ENCODE measurements around the gene EID1. TPM values are rescaled to one million over a fixed set of nuclear protein-coding genes. Genes with fewer than 3 reads are reported as not detected.

The EID1 gene
- total RNA-seq, 1 donor from 2014 or later, result 223 TPM

DNA sequence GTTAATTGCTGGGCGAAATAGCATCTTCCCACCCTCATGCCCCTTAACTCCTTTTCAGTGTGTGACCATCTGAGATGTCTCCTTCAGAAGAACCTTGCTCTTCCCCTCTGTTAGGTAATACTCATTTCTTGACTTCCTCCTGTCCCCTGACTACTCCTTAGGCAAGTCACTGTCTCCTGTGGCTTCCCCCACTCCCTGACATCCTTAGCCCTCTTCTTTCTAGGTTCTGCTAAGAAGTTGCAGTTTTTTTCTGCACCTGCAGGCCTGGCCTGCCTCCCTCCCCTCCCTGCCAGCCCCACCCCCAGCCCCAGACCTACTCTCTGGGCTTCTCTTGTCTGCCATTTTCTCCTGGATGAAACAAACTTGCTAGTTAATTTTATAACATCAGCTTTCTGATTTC lies 15.2 kb upstream of the EID1 start:
- Mint-ChIP-seq H3K4me3 (no peak overlapping the region), H3K9me3 (no peaks in the 10 kb centered on the region), H3K27me3 (ENCODE audit: low read depth) (no peaks in the 10 kb centered on the region), H3K36me3 (ENCODE audit: low read depth) (peaks cover 3% of the 10 kb centered on the region), H3K4me1 (peaks cover 18% of the 10 kb centered on the region), H3K27ac (ENCODE audit: unreplicated experiment) (no peak overlapping the region)
- no peak for DNase-seq (ENCODE audit: low read depth, low spot score)
- no peak for TF ChIP-seq CTCF (conservative IDR thresholded peaks at IDR 0.05)

- peak overlapping the region; percentile 46 for H3K27ac Mint-ChIP-seq (ENCODE audit: unreplicated experiment)
- no peak for TF ChIP-seq CTCF (conservative IDR thresholded peaks at IDR 0.05)
- H3K27me3 Mint-ChIP-seq (ENCODE audit: low read depth), result no peaks in the 10 kb centered on the region
- H3K4me3 Mint-ChIP-seq, result no peak overlapping the region
- peaks cover 18% of the 10 kb centered on the region for H3K4me1 Mint-ChIP-seq
- DNase-seq (ENCODE audit: low read depth, low spot score), result no peak
- peaks cover 3% of the 10 kb centered on the region for H3K36me3 Mint-ChIP-seq (ENCODE audit: low read depth)
- H3K9me3 Mint-ChIP-seq, result no peaks in the 10 kb centered on the region
Measured at GRCh38 chr15:48865370-48866079, 12.4 kb upstream of the EID1 start.

GRCh38 chr15:48866141-48866563 lies 11.8 kb upstream of the EID1 start:
- no peaks in the 10 kb centered on the region for H3K9me3 Mint-ChIP-seq
- no peak overlapping the region for H3K27ac Mint-ChIP-seq (ENCODE audit: unreplicated experiment)
- H3K27me3 Mint-ChIP-seq (ENCODE audit: low read depth), result no peaks in the 10 kb centered on the region
- H3K4me1 Mint-ChIP-seq, result peaks cover 18% of the 10 kb centered on the region
- TF ChIP-seq CTCF (conservative IDR thresholded peaks at IDR 0.05), result no peak
- DNase-seq (ENCODE audit: low read depth, low spot score), result no peak
- peaks cover 3% of the 10 kb centered on the region for H3K36me3 Mint-ChIP-seq (ENCODE audit: low read depth)
- no peak overlapping the region for H3K4me3 Mint-ChIP-seq

DNA sequence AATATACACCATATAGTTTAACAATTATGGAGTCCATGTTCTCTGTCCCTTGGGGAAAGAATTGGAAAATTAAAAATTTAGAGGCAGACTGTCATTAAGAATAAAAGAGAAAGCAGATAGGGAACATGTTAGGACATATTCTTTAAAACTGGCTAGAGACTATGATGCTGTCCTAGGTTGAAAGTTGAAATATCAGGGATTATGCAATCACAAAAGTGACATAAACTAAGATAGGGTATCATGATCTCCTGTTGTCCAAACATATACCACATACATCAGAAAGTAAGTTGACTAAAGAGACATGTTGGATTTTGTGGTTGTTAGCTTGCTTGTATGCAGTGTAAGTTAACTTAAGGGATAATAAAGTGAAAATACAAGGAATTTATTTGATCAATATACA lies 9.9 kb upstream of the EID1 start:
- Mint-ChIP-seq H3K36me3 (ENCODE audit: low read depth) (peaks cover 3% of the 10 kb centered on the region), H3K27ac (ENCODE audit: unreplicated experiment) (no peak overlapping the region), H3K27me3 (ENCODE audit: low read depth) (no peaks in the 10 kb centered on the region), H3K9me3 (no peaks in the 10 kb centered on the region), H3K4me3 (no peak overlapping the region), H3K4me1 (peaks cover 12% of the 10 kb centered on the region)
- TF ChIP-seq CTCF (conservative IDR thresholded peaks at IDR 0.05), result no peak
- no peak for DNase-seq (ENCODE audit: low read depth, low spot score)

DNA sequence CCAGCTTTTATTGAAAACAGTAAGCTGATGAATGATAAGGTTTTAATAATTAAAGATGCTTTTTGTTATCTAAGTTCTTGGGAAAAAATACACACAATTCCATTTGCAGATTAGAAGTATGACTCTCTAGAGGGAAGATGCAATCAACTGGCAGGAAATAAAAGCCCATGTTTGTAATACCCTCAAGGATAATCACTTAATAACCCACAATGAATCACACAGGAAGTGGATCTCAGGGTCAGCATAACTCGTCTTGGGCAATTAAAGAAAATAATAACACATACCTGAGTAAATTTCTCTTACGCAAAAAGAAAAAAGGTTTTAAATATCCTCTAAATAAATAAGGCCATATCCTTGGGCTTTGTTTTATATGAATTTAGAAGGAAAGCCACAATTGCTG lies 9.4 kb upstream of the EID1 start:
- Mint-ChIP-seq H3K9me3 (no peaks in the 10 kb centered on the region), H3K36me3 (ENCODE audit: low read depth) (peaks cover 3% of the 10 kb centered on the region), H3K27ac (ENCODE audit: unreplicated experiment) (no peak overlapping the region), H3K4me3 (no peak overlapping the region), H3K27me3 (ENCODE audit: low read depth) (no peaks in the 10 kb centered on the region), H3K4me1 (peaks cover 12% of the 10 kb centered on the region)
- TF ChIP-seq CTCF (conservative IDR thresholded peaks at IDR 0.05), result no peak
- DNase-seq (ENCODE audit: low read depth, low spot score), result no peak

Data from neural crest cell (in vitro differentiated cells).